ENCODE measurements around the gene E2F7.

Gene E2F7

GRCh38 chr12:77062846-77063461, 2.4 kb downstream of the E2F7 start:
- DNase-seq, result no peak

GRCh38 chr12:77062396-77062795, 3.0 kb downstream of the E2F7 start:
- no peak for DNase-seq

DNA sequence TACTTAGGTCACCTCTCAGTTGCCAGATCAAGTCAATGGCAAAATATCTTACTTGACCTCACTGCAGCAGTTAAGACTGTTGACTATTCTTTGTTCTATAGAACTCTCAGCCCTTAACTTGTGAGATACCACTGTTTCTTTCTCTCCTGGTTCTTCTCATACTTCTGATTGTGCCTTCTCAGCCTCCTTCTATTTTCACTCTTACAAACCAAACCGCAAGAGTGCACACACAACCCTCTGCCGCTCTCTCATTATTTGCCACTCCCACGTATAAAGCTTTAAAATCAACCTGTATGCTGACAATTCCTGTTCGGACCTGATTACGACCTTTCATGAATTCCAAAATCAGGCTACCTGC, 4.5 kb downstream of the E2F7 start:
- DNase-seq, result no peak

DNA sequence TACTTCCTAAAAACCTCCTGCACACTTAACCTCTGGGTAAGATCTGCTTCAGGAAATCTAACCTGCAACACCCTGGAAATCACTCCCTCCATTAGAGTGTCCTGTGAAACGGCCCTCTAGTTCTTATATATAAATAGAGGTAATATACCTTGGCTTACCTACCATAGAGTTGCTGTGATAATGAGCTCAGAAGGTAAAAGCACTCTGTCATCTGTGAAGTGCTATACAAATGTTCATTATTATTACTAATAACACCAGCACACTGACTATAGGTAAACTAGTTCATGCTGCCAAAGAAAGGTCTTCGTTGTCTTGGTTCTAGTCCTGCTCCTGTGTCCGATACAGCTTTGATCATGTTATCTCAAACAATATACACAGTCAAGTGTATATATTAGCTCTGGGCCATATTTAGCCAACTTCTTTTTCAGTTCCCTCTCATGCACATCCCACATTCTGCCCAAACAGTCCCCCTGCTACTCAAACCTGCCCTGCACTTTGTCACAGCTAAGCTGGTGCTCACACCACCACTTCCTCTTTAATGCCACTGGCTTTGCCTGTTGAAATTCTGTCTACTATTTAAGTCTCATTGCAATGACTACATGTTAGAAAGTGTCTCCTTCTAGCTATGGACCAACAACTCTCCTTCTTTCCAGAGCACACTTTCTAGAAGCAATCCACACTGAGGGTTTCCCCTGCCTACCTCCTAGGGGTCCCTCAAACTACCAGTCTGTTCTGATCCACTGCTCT, 5.1 kb downstream of the E2F7 start:
- peak; percentile 19 for DNase-seq

- no peak for DNase-seq
Measured at GRCh38 chr12:77058740-77059139, 6.6 kb downstream of the E2F7 start.

DNA sequence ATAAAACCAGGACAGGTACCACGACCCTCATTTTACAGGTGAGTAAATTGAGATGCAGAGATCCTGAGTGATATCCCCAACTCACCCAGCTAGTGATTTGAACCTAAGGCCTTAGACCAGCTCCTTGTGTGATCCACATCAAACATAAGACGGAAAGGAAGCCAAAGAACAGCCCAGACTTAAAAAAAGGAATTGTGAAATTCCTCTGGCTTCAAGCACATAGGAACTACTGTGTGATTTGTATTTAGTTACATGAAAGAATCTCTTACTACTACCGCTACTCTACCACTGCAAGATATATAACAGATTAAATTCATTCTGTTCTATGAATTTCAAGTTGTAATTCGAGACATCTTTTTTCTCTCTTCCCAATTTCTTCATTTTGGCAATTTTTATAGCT, 10.5 kb downstream of the E2F7 start:
- DNase-seq, result no peak

DNA sequence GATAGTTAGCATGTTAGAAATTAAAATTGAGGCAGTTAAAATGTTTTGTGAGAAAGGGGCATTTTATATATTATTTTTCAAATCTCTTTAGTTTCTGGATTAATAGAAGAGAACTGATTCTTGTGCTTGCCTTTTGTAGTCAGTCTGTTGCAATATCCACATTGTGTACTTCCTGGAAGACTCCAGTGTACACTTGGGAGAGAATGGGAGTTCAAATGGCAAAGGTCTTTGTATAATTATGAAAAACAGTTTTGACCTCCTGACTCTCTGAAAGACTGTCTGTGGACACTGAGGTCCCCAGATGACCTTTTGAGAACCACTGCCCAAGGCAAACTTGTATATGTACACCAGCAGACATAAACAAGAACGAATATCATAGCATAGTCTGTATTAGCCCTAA, 12.1 kb downstream of the E2F7 start:
- no peak for DNase-seq

- DNase-seq, result no peak
Measured at GRCh38 chr12:77049767-77050353, 15.5 kb downstream of the E2F7 start.

- DNase-seq, result no peak
Measured at GRCh38 chr12:77047341-77048109, 17.8 kb downstream of the E2F7 start.

- DNase-seq, result no peak
Measured at GRCh38 chr12:77046468-77046867, 18.9 kb downstream of the E2F7 start.

DNA sequence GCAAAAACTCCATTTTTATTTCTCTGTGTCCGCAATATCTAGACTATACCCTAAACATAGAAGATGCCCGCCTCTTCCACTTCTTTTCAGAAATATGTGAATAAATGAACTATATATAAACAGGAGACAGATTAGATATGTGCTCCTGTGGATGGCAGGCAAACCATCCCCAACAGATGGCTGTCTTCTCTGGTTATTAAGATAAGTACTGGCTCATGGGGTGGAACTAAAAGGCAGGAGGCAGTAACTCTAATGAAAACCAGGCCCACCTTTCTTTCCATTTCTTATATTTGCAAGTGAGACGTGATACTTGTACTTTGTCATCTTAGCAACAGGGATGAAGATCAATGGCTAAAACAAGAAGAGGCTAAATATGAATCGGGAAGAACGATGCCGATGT, 20.2 kb downstream of the E2F7 start:
- no peak for DNase-seq

DNA sequence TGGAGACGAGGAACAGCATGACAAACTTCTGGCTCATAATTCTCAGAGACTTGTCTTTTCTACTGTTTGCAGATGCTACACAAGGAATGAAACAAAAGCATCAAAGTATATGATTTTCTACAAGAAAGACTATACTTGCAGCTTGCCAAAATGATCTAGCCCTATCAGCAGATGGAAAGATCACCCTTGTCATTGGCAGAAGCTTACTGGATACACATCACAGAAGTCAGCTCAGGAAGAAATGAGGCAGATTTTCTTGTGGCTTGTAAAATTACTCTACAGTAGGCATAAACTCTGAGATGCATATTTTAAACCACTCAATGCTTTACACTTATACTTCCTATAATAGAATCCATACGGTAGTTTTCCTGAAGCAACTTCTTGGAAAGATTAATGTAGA, 20.6 kb downstream of the E2F7 start:
- DNase-seq, result no peak

GRCh38 chr12:77042833-77043232, 22.5 kb downstream of the E2F7 start:
- DNase-seq, result no peak

- no peak for DNase-seq
Measured at GRCh38 chr12:77040231-77040630, 25.1 kb downstream of the E2F7 start.

DNA sequence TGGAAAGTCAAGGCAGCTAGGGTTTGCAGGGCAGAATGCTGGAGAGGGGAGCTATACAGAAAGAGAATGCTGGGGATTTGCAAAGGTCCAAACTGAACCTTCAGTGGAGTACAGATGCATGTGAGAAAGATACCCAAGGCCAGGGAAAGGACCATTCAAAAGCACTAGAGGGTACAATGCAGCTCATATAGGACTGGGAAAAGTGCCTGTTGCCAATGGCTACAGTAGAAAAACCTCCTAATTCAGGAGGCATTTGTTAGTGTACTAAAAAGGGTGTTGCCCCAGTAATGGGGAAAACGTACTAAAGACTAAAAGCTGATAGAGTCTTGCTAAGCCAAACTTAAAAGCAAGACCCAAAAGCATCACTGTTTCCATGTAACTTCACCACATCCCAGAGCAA, 30.1 kb downstream of the E2F7 start:
- no peak for DNase-seq

DNA sequence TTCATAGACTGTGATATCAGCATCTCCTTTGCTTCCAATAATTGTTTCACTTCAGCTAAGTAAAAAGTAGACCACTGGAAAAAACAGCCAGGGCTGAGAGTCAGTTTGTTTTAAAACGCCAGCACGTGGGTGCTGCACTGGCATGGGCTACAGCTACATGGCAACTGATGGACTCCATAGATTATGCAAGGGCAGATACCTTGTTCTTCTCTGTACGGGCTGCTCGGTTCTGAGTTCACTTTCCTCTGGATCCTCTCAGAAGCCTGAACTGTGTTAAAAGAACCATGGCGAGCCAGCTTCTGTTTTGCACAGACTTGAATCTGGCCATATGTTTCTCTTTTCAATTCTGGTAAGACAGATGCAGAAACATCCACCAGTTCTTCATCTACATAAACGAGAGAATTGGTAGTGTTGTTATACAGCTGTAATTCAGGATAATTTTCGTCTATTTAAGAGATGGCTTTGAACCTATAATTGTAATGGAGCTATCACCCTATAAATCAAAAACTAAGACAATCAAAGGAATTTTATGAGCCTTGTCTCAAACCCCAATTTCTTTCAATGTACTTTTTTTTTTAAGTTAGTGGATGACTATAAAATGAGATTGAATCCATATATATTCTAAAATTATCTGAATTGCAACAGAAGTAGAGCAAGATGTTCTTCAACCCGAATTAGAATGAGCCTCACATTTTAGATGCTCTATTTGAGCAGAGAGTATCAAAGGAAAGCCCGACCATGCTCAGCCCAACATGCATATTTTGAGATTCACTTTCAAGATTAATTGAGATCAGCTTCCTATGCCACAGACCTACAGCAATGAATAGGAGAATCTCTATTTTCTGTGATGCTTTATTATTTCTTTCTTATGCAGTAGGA, 31.5 kb downstream of the E2F7 start:
- no peak for DNase-seq

DNA sequence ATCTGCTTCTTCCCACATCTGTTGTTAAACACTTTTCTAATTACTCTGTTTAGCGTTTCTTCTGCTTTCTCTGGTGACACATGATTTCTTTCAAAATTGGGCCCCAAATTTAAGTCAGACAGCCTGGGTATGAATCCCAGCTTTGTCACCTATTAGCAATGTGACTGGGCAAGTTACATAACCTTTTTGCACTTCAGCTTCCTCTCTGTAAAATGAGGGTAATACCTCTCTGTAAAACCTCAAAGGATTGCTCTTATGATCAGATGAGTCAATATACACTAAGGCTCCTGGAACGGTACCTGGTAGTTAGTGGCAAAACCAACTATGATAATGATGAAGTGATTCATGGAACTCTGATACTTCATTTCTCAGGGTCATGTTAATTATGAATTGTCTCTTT, 33.0 kb downstream of the E2F7 start:
- DNase-seq, result no peak

DNA sequence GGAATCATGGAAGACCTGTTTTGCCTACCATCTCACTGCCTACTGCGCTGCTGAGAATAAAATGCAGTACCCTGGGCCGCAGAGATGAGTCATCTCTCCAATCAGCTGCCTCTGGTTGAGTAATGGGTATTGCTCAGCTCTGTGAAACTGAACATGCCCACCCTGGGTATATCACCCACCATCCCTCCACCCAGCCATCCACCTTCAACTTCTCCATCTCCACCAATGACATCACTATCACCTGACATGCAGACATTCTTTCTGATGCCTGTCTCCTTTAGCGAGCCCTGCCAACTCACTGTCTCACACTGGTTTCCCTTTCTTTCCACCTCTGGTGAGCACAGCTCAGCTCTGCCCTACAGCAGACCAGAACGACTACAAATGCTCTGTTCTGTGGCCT, 33.6 kb downstream of the E2F7 start:
- no peak for DNase-seq

- DNase-seq, result no peak
Measured at GRCh38 chr12:77025782-77026314, 39.5 kb downstream of the E2F7 start.

GRCh38 chr12:77023501-77023900, 41.9 kb downstream of the E2F7 start:
- DNase-seq, result no peak

DNA sequence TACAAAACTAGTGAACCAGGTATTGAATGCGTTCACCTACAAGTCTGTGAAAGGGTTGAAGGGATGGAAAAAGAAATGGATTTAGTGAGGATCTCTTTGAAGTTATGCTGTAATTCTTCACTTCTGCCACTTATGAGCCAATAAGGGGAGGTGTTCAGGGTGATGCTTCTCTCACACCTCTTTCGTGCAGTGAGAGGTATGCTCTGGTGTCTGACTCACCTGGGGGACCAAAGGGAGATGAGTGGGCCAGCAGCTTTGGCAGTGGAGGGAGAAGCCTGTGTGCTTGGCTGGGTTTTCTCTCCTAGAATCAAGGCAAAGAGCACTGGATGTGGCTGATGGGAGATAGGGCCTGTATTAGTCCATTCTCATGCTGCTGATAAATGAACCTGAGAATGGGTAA, 45.4 kb downstream of the E2F7 start:
- DNase-seq, result no peak

DNA sequence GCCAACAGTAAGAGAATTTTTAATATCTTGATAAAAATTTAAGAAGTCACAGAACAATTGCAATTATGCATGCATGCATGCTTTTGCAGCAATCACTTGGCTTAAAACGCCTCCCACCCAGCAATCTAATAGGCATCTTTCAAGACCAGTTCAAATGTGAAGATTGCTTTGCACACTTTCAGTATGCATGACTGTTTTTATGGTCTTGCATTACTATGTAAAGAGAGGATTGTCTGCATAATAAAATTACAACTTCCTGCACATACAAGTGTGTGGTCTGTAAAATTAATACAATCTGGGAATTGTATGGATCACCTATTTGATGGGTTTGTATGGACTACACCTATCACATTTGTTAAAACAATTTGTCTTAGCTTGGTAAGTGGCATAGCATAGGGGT, 48.8 kb downstream of the E2F7 start:
- no peak for DNase-seq

DNA sequence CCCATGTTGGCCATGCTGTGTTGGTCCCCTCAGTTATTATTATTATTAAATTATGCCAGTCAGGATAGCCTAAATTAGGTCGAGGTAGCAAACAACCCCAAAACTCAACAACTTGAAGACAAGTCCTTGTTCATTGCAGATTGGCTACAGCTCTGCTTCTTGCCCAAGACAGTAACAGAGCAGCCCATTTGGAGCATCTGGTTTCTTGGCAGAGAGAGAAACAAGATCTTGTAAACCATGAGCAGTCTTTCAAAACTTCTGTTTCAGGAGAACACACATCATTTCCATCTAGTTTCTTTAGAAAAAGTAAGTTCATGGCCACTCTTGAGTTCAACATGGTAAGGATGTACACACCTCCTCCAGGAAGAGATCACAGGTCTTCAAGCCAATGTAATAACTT, 52.3 kb downstream of the E2F7 start:
- no peak for DNase-seq

All from CD4-positive, alpha-beta T cell treated with Interferon gamma for 1 hour (primary cell).